ENCODE results near the gene CYP4F11. TPM values are rescaled to one million over a fixed set of nuclear protein-coding genes. Genes with fewer than 3 reads are reported as not detected.
A peak's percentile ranks its signal among the peaks of the same experiment; 100 is the strongest.

The CYP4F11 gene
- total RNA-seq, 6 experiments from 2014 or later: 55.3 to 95.8 (median 84.5) TPM

GRCh38 chr19:15919243-15919642 lies 15.1 kb downstream of the CYP4F11 start:
- DNase-seq (no peak), ATAC-seq (no peak)
- intact Hi-C loops (cut with DNase I): no loop called here
- 96% methylated on average over 4 of the region's 4 CpGs for WGBS (ENCODE audit: insufficient coverage, low coverage, low lambda C conversion rate, missing lambda C conversion rate)
- TF ChIP-seq POLR2A (IDR thresholded peaks at IDR 0.05): no peak
- TF ChIP-seq CTCF (IDR thresholded peaks at IDR 0.05): no peak
- no peaks in the 10 kb centered on the region for H3K27me3 ChIP-seq
- H3K9me3 ChIP-seq: no peaks in the 10 kb centered on the region
- peaks cover 0 to 69% (median 17%) of the 10 kb centered on the region in 4 donors for H3K36me3 ChIP-seq
- no peaks in the 10 kb centered on the region for H3K4me1 ChIP-seq
- H3K27ac ChIP-seq: no peak overlapping the region
- H3K4me3 ChIP-seq: no peak overlapping the region

GRCh38 chr19:15915109-15915508 lies 19.2 kb downstream of the CYP4F11 start:
- ATAC-seq: no peak
- no peak for TF ChIP-seq CTCF (IDR thresholded peaks at IDR 0.05)
- no peak for TF ChIP-seq POLR2A (IDR thresholded peaks at IDR 0.05)
- Histone ChIP-seq H3K9me3 (no peaks in the 10 kb centered on the region), H3K4me1 (no peaks in the 10 kb centered on the region), H3K4me3 (no peak overlapping the region), H3K27me3 (no peaks in the 10 kb centered on the region), H3K36me3 (peaks cover 0 to 35% (median 9%) of the 10 kb centered on the region in 4 donors), H3K27ac (no peak overlapping the region)
- WGBS (ENCODE audit: insufficient coverage, low coverage, low lambda C conversion rate, missing lambda C conversion rate): 100% methylated on average over 2 of the region's 2 CpGs
- intact Hi-C loops (cut with DNase I): no loop called here
- no peak for DNase-seq

- Histone ChIP-seq H3K9me3 (no peaks in the 10 kb centered on the region), H3K27me3 (no peaks in the 10 kb centered on the region), H3K4me1 (no peaks in the 10 kb centered on the region), H3K4me3 (no peak overlapping the region), H3K36me3 (peaks cover 0 to 29% (median 9%) of the 10 kb centered on the region in 4 donors), H3K27ac (no peak overlapping the region)
- intact Hi-C loops (cut with DNase I): no loop called here
- no peak for TF ChIP-seq POLR2A (IDR thresholded peaks at IDR 0.05)
- no peak for TF ChIP-seq CTCF (IDR thresholded peaks at IDR 0.05)
- ATAC-seq (no peak), DNase-seq (no peak)
- WGBS (ENCODE audit: insufficient coverage, low coverage, low lambda C conversion rate, missing lambda C conversion rate): 86% methylated on average over 5 of the region's 8 CpGs
These were observed 20.5 kb downstream of the CYP4F11 start for GRCh38 chr19:15913830-15914229.

GRCh38 chr19:15913384-15913783 lies 20.9 kb downstream of the CYP4F11 start:
- Histone ChIP-seq H3K27ac (no peak overlapping the region), H3K36me3 (peaks cover 0 to 27% (median 9%) of the 10 kb centered on the region in 4 donors), H3K9me3 (no peaks in the 10 kb centered on the region), H3K4me3 (no peak overlapping the region), H3K4me1 (no peaks in the 10 kb centered on the region), H3K27me3 (no peaks in the 10 kb centered on the region)
- ATAC-seq (peak in 1 of 4 donors; percentile 22), DNase-seq (no peak)
- no peak for TF ChIP-seq CTCF (IDR thresholded peaks at IDR 0.05)
- TF ChIP-seq POLR2A (IDR thresholded peaks at IDR 0.05): no peak
- intact Hi-C loops (cut with DNase I): no loop called here
- WGBS (ENCODE audit: insufficient coverage, low coverage, low lambda C conversion rate, missing lambda C conversion rate): 93% methylated on average over 5 of the region's 6 CpGs
